OCI-LY3 (cell line): Measurements from ENCODE around the gene ENPP1.

Source experiments
- H2AFZ ChIP-seq: fragments of 200-600, 300-600 bp; shearing (Covaris generic); 2 replicates; pipeline ENCODE4 v1.6.0; 2014; ENCODE audit warnings: antibody characterized with exemption, low read depth, low read length
- H3K27ac ChIP-seq: fragments of 200-600, 300-600 bp; sonication (generic); 2 replicates; pipeline ENCODE4 v1.5.1; 2014; ENCODE audit warnings: mild to moderate bottlenecking, low read length, moderate library complexity, mixed read lengths
- H3K27me3 ChIP-seq: fragments of 200-600, 300-600 bp; sonication (generic); 2 replicates; pipeline ENCODE4 v1.6.1; 2014; ENCODE audit warnings: low read depth, low read length, mixed read lengths
- H3K36me3 ChIP-seq: fragments of 200-600, 300-600 bp; sonication (generic); replicated peaks from 2 replicates; pipeline ENCODE3; 2014; ENCODE audit warnings: low read depth, low read length, mixed read lengths
- H3K4me1 ChIP-seq: fragments of 300-600, 200-600 bp; sonication (generic); 2 replicates; pipeline ENCODE4 v1.6.1; 2014; ENCODE audit warnings: low read length, mixed read lengths
- H3K4me2 ChIP-seq: fragments of 200-600, 300-600 bp; sonication (generic); 2 replicates; pipeline ENCODE4 v1.6.1; 2014; ENCODE audit warnings: low read length, mixed read lengths
- H3K4me3 ChIP-seq: fragments of 300-600, 200-600 bp; sonication (generic); 2 replicates; pipeline ENCODE4 v1.5.1; 2014; ENCODE audit warnings: antibody characterized with exemption, mild to moderate bottlenecking, low read length, moderate library complexity
- H3K79me2 ChIP-seq: fragments of 300-600, 200-600 bp; shearing (Covaris generic); 2 replicates; pipeline ENCODE4 v1.6.1; 2014; ENCODE audit warnings: mild to moderate bottlenecking, low read length, mixed read lengths
- H3K9ac ChIP-seq: fragments of 300-600, 200-600 bp; shearing (Covaris generic); 2 replicates; pipeline ENCODE4 v1.6.0; 2014; ENCODE audit warnings: mild to moderate bottlenecking, low read length, moderate library complexity
- H3K9me3 ChIP-seq: fragments of 200-600, 300-600 bp; shearing (Covaris generic); 2 replicates; pipeline ENCODE4 v1.6.1; 2014; ENCODE audit warnings: low read length, mixed read lengths; ENCODE audit not compliant: insufficient read depth
- H4K20me1 ChIP-seq: fragments of 200-600, 300-600 bp; sonication (generic); 2 replicates; pipeline ENCODE4 v1.6.1; 2016; ENCODE audit warnings: low read length, mixed read lengths; ENCODE audit not compliant: insufficient read depth
- EZH2phosphoT487 ChIP-seq: fragments of 200-600 bp; shearing (Covaris generic); IDR thresholded peaks from 2 replicates; pipeline ENCODE4 v1.6.1; 2018; ENCODE audit warnings: antibody characterized with exemption, mixed run types, low read depth
- TF ChIP-seq, protein P1 (sequence below): fragments of 200-600, 300-600 bp; sonication (generic); IDR thresholded peaks from 2 replicates; pipeline ENCODE4 v1.5.1; 2014; ENCODE audit warnings: antibody characterized with exemption, low read length, low read depth

ENPP1 gene

DNA sequence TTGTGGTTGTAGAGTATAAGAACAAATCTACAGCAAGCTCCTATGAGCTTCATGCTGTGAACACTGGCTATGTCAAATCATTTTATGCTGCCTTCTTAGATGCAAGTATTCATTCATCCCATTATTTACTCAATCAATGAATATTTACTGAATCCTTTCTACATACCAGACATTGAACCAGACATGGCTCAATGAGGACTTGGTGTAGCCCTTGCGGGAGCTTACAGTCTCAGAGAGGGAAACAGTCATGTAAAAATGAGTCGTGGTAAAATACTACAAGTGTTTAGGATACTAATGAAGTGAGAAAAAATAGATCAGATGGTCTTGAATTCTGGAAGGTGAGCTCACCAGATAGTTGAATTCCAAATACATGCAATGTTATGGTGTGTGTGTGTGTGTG lies 44.8 kb upstream of the ENPP1 start:
- Histone ChIP-seq H3K9me3 (no peaks in the 10 kb centered on the region), H3K9ac (no peak overlapping the region), H3K79me2 (no peaks in the 10 kb centered on the region), H2AFZ (no peak overlapping the region), H3K4me3 (no peak overlapping the region), H3K27ac (no peak overlapping the region), H3K36me3 (no peaks in the 10 kb centered on the region), H4K20me1 (no peaks in the 10 kb centered on the region), H3K4me2 (no peak overlapping the region), H3K4me1 (no peaks in the 10 kb centered on the region), H3K27me3 (no peaks in the 10 kb centered on the region)
- no peak for TF ChIP-seq EZH2phosphoT487
- TF ChIP-seq, protein P1, sequence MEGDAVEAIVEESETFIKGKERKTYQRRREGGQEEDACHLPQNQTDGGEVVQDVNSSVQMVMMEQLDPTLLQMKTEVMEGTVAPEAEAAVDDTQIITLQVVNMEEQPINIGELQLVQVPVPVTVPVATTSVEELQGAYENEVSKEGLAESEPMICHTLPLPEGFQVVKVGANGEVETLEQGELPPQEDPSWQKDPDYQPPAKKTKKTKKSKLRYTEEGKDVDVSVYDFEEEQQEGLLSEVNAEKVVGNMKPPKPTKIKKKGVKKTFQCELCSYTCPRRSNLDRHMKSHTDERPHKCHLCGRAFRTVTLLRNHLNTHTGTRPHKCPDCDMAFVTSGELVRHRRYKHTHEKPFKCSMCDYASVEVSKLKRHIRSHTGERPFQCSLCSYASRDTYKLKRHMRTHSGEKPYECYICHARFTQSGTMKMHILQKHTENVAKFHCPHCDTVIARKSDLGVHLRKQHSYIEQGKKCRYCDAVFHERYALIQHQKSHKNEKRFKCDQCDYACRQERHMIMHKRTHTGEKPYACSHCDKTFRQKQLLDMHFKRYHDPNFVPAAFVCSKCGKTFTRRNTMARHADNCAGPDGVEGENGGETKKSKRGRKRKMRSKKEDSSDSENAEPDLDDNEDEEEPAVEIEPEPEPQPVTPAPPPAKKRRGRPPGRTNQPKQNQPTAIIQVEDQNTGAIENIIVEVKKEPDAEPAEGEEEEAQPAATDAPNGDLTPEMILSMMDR, result no peak

DNA sequence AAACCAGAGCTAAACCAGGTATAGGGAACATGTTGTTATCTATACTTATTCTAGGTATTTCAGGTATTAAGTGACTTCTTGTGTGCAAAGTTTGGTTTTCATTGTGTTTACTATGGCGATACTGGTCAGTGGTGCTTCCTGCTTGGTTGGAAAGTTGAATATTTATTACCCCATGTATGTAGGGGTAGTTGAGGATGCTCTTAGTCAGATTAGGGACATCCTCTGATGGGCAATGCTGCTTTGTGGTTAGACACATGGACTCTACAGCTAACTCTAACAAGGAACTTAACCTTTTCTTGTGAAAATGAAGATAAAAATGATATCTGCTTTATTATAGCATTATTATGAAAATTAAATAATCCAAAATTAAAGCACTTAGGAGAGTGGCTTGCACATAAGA lies 44.1 kb upstream of the ENPP1 start:
- Histone ChIP-seq H3K4me1 (no peaks in the 10 kb centered on the region), H4K20me1 (no peaks in the 10 kb centered on the region), H3K36me3 (no peaks in the 10 kb centered on the region), H3K27me3 (no peaks in the 10 kb centered on the region), H3K9me3 (no peaks in the 10 kb centered on the region), H3K9ac (no peak overlapping the region), H2AFZ (no peak overlapping the region), H3K27ac (no peak overlapping the region), H3K4me2 (no peak overlapping the region), H3K79me2 (no peaks in the 10 kb centered on the region), H3K4me3 (no peak overlapping the region)
- no peak for TF ChIP-seq EZH2phosphoT487
- TF ChIP-seq, protein P1, result no peak

DNA sequence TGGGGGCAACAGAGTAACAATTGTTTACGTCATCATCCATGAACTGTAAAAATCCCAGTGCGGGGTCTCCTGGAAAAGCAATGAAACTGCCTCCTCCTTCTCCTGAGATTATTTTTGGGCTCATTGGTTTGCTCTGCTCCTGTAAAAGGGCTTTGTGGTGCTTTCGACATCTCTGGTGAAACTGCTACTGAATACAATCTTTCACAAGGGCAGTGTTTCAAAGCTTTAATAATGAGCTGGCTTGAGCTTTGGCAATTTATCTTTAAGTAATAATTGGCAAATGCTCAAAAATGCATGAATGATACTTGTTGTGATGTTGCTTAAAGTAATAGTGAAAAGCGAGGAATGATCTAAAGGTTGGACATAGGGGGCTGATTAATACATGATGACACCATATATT lies 43.5 kb upstream of the ENPP1 start:
- H3K9me3 ChIP-seq, result no peaks in the 10 kb centered on the region
- TF ChIP-seq, protein P1, result no peak
- TF ChIP-seq EZH2phosphoT487, result no peak
- H3K27me3 ChIP-seq, result no peaks in the 10 kb centered on the region
- H3K4me2 ChIP-seq, result no peak overlapping the region
- H4K20me1 ChIP-seq, result no peaks in the 10 kb centered on the region
- no peak overlapping the region for H2AFZ ChIP-seq
- H3K4me1 ChIP-seq, result no peaks in the 10 kb centered on the region
- H3K79me2 ChIP-seq, result no peaks in the 10 kb centered on the region
- no peak overlapping the region for H3K4me3 ChIP-seq
- H3K36me3 ChIP-seq, result no peaks in the 10 kb centered on the region
- H3K9ac ChIP-seq, result no peak overlapping the region
- H3K27ac ChIP-seq, result no peak overlapping the region

- H3K9me3 ChIP-seq, result no peaks in the 10 kb centered on the region
- H3K4me1 ChIP-seq, result no peaks in the 10 kb centered on the region
- H4K20me1 ChIP-seq, result no peaks in the 10 kb centered on the region
- no peaks in the 10 kb centered on the region for H3K79me2 ChIP-seq
- no peak overlapping the region for H3K9ac ChIP-seq
- no peak overlapping the region for H2AFZ ChIP-seq
- H3K4me2 ChIP-seq, result no peak overlapping the region
- H3K4me3 ChIP-seq, result no peak overlapping the region
- H3K36me3 ChIP-seq, result no peaks in the 10 kb centered on the region
- no peak for TF ChIP-seq EZH2phosphoT487
- TF ChIP-seq, protein P1, result no peak
- no peaks in the 10 kb centered on the region for H3K27me3 ChIP-seq
- no peak overlapping the region for H3K27ac ChIP-seq
Observed at GRCh38 chr6:131765081-131765803, 42.6 kb upstream of the ENPP1 start.
